CD4-positive, alpha-beta T cell treated with Interleukin-15 for 1 hour (primary cell): Measurements from ENCODE around the gene FHAD1.

Experiments
- DNase-seq: peaks from one replicate; pipeline ENCODE4 v3.0.0-alpha.2; 2020

FHAD1 gene

DNA sequence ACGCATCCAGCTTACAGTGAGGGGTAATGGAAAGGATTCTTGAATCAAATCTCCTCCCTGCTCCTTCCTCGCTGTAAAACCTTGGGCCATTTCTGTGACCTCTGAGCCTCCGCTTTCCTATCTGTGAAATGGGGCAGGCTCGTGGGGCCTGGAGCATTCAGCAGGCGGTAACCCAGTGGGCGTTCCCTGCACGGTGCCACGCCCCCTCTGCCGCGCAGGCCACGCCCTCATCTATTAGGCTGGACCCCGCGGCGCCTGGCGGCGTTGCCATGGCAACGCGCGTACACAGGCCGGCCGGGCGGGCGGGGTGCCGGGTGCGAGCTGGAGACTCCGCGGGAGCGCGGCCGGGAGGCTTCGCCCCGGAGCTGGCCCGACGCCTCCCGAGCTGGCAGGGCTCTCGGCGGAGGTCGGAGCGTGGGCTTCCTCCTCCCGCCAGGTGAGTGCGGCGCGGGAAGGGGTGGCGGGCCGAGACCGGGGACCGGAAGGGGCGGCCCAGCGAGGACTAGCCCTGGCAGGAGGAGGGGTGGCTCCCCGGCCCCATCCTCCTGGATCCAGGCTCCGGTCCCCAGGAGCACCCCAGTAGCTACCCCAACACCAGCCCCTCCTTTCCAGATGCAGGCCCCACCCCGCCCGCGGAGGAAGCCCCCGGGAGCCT lies at the start of gene FHAD1:
Gene FHAD1, plus strand, starts transcription at position 264 of the 655 bp plus-strand sequence. CDS start 4,562 bp downstream, outside the sequence.
- DNase-seq, result peak; percentile 67

DNA sequence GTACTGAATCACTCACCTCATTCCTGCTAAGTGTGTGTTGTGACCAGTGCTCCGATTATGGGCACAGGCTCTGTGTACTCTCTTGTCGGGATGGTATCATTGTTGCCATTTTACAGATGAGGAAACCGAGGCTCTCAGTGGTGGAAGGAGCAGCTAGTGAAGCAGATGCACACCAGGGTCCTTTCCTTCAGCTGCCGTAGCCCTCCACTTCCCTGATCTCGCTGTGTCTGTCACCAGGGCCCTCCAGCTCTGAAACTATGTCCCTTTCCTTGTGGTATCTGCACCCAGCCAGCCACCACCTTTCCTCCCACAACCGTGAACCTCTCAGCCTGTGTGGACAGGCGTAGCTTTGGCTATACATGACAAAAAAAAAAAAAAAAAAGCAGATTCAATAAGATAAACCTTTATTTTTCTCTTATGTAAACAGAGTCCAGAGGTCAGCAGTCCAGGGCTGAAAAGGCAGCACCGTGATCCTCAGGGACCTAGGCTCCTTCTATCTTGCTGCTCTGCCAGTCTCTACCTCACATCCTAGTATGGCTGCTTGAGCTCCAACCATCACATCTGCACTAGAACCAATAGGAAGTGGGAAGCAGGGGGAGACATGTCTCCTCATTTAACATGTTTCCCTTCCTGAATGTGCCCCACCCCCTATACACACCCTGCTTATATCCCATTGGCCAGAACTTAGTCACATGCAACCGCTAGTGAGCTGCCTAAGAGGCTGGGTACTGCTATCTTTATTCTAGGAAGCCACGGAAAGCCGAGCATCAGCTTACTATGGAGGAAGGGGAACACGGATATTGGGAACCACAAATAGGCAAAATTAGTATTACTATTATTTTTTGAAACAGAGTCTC lies 49.2 kb upstream of the FHAD1 start:
- no peak for DNase-seq

DNA sequence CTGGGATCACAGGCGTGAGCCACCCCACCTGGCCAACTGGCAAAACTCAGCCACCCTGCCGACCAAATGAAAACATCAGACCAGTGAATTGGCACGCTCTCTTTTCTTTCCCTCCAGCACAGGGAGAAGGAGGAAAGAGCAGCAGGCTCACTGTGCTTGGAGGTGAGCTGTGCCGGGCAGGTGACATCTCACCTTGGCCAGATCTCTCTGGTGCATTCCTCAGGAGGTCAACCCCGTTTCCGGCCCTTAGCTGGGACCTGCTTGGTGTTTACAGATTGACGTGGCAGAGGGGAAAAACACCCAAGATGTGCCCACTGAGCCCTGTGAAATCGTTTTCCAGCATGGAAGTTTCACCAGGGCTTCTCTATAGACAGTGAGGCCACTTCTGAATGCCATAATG lies 48.3 kb upstream of the FHAD1 start:
- DNase-seq, result no peak

DNA sequence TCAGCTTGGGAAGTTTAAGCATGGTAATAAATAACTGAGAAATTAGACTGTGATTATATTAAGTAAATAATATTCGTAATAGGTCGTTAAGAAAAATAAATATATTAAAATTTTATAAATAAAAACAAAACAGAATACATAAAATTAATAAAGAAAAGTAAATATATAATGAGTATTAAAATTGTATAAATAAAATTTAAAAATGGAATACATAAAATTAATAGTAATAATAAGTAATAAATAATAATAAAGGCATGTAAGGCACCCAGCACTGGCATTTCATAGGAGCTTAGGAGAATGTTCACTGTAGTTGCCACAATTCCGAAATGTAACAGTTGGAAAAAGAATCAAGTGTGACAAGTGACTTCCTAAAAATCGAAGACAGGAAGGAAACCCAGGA lies 45.8 kb upstream of the FHAD1 start:
- no peak for DNase-seq

DNA sequence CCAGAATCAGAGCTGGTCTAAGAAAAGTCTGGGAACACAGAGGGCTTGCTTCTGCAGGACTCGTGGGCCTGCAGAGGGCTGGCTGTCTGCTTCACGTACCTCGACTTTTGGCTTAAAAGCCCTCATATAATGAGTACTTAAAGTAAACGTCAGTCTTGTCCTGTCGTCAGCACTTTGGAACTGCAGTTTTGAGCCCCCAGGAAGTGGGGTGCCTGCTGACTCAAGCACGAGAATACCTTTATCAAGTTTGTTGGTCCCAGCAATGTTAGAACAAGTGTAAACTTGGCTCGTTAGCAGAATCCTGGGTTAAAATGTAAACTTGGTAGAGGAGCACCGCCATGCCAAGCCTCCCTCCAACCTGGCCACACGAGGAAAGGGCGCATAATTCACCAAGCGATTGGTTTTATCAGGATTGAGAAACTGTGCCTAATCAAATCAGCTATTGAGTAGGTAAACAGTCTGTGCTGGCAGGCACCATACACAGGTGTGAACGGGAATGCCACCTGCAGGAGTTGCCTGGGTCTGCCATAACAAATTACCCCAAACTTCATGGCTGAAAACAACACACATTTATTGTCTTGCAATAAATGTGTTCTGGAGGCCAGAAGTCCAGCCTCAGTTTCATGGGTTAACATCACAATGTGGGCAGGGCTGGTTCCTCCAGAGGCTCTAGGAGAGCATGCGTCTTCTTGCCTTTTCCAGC lies 45.0 kb upstream of the FHAD1 start:
- no peak for DNase-seq

DNA sequence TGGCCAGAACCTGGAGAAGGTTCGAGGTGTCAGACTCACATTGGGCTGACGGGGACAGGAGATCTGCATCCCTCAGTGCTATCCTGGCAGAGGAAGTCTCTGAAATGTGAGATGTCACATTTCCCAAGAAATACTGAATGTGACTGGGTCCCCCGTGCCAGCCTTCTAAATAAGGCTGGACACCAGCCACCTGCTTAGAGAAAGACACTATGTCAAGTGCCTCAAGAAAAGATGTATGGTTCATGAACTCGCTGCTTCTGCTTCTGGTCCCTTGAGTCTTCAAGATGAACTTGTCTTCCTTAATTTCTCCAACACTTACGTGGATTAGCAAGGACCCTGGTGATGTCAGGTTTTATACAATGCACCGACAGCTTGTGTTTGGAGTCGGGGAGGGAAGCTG lies 42.1 kb upstream of the FHAD1 start:
- DNase-seq, result no peak

DNA sequence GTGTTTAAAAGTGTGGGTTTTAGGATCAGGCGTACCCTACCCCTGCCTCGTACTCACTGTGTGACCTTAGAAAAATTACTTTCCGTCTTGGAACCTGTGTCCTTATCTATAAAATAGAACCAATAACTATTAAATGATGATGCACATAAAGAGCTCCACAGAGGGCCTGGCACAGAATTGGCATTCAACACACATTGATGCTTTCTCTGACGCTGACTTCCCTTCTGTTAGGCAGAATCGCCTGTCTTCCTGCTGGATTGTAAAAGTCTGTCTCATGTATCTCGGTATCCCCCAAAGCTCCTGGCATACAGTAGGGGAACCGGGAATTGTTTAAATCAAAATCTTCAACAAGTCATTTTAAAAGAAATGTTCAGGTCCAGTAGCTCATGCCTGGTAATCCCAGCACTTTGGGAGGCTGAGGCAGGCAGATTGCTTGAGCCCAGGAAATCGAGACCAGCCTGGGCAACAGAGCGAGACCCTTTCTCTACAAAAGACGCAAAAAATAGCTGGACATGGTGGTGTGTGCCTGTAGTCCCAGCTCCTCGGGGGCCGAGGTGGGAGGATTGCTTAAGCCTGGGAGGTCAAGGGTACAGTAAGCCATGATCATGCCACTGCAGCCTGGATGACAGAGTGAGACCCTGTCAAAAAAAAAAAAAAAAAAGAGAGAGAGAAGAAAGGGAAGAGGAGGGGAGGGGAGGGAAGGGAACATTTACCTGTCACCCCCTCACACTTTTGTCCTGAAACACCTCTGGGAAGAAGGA lies 41.3 kb upstream of the FHAD1 start:
- no peak for DNase-seq

DNA sequence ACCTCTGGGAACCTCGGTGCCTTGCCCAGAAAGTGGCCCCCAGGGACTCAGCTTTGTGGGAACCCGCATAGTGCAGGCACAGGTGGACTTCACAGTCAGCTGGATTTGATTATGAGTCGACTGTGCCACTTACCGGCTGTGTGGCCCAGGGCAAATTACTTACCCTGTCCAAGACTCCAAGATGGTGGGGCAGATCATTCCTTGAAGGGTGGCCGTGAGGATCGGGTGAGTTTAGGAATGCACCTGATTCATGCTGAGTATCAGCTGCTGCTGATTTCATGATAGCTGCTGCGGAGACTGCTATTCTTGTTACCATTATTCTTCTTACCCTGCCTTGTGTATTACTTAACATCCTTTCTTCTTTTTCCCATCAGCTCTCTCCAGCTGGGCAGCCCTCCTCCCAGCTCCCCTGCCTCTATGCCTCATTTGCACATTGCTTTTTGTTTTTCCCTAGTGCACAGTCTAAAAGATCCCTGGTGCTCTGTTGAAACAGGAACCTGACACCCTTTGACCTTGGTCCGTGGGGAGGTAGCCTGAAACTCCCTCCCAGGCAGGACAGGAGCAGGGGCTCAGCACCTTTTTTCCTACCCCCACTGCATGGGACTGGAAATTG lies 40.5 kb upstream of the FHAD1 start:
- DNase-seq, result no peak

DNA sequence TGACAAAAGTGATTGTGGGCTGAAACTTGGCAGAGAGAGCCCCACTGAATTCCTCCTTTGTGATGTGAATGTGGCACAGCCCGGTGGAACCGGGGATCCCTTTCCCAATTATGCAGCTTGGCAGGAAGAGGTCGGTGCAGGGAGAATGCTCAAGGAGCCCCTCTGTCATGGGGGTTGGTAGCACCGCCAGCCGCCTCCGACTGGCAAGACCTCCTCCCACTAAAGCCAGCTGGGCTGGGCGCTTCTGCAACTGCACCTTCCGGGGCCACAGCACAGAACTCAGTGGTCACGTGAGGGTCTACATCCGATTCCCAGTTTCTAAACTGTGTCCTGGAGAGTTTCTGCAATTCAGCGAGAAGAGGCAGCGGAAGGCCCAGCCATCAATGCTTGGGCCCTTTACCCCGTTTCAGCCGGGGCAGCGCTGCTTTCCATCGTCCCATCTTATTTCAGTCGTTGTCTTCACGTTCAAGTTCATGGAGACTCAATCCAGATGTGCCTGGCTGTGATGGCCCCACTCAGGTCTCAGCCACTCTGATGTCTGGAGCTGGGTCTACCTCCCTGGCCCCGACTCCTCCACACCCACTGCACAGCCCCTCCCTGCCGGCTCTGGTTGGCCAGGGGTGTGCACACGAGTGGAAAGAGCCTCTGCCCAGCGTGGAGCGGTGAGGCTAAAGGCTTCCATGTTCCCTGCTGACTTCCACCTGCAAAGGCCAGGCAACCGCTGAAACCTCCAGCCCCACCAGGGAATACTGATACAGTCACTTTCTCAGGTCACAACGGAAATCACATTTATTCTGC lies 39.8 kb upstream of the FHAD1 start:
- DNase-seq, result no peak

DNA sequence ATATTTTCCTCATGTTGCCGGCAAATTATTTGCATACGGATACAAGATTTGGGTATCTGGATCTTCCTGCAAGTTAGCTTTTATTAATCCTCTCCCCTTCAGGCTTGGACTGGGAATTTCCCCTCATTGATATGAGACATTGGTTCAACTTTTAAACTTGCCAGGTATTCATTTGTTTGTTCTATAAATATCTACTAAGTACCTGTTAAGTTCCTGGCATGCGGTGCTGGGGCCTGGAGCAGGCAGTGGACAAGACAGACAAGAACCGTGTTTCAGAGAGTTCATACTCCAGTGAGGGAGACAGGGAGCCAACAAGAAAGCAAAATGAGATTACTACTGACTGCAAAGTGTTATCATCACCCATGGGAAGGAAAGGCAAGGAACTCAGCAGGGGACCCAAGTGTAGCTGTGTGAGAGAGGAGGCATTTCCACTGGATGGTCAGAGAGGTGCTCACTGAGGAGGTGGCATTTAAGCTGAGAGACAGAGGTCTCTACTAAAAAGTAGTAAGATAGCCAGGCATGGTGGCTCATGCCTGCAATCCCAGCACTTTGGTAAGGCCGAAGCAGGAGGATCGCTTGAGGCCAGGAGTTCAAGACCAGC lies 39.1 kb upstream of the FHAD1 start:
- DNase-seq, result no peak

DNA sequence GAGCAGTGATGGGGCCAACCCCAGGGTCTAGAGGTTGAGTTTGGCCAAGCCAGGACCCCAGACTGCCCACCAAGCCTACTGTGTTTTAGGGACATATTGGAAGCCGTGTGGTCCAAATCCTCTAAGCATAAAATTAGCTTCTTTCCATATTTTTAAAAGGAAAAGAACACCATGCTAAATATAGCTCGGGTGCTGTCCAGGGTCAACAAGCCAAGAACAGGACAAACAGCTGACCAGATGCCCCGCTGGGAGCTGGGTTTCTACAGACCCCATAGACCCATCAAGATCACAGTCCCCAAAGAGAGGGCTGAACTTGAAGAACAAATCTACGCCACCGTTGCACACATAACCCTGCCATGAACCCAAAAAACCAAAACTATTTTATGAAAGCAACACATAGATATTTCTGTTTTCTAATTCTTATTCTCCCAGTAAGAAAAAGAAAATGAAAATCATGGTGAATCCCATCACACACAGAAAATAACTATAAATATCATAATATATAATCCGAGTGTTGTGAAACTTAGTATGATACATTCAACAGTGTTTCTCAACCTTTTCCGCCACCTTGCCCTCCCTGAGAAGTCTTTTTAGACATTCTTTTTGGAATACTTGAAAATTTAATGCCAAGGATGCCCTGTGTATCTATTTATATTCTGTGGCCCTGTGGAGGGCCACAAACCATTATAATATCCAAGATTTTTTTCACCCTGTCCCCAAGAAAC lies 36.2 kb upstream of the FHAD1 start:
- DNase-seq, result no peak

DNA sequence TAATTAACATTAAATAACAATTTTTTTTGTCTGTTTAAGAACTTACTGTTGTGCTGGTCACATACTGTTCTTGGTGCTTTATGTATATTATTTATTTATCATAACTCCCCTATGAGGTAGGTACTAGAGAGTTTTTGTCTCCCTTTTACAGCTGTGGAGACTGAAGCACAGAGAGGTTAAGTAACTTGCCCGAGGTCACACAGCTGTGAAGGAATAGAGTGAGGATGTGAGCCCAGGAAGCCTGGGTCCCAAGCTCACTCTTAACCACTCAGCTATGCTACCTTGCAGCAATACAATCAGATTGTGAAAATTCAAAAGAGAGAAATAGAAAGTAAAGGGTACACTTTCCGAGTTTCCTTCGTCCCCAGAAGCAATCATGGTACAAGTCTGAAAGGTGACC lies 35.6 kb upstream of the FHAD1 start:
- DNase-seq, result no peak

DNA sequence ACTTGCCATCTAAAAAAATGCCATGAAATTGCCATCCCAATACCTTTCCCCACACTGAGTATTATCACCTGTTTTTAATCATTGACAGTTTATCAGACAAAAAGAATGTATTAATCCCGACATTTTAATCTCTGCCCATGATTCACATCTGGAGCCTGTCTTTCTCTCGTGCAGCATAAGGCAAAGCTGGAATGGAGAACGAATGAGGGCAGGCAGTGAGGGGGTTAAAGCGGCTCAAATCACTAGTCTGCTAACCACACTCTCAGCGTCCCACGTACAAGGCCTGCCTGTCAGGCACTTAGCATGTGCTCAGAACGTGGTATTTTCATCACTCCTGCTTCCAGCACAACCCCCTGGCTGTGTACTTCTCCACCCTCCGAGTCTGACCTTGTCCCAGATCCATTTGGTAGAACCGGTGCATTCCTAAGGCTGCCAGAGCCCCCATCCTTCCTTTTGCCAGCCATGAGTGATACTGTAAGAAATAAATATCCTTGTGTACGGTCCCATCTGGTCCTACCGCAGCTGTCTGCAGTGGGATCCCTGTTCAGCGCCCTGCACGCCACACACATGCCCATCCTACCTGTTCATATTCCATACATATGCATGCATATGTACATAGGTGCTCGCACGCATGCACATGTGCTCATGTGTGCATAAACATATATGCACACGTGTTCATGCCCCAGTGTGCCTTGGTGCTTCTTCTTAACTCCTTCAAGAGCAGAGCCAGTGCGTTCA lies 34.6 kb upstream of the FHAD1 start:
- no peak for DNase-seq

DNA sequence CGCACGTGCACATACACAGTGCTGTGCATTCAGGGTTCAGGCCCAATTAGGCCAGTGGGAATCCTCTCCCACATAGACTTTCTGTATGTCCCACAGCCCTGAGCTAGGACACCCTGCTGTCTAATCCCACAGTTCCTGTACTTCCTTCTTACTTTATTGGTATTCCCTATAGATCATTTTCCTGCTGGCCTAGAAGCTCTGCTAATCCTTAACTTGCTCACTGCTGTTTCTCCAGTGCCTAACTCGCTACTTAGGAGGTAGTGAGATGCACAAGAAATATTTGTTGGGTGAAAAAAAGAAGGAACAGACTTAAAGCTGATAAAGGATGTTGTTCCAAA lies 34.1 kb upstream of the FHAD1 start:
- DNase-seq, result no peak

DNA sequence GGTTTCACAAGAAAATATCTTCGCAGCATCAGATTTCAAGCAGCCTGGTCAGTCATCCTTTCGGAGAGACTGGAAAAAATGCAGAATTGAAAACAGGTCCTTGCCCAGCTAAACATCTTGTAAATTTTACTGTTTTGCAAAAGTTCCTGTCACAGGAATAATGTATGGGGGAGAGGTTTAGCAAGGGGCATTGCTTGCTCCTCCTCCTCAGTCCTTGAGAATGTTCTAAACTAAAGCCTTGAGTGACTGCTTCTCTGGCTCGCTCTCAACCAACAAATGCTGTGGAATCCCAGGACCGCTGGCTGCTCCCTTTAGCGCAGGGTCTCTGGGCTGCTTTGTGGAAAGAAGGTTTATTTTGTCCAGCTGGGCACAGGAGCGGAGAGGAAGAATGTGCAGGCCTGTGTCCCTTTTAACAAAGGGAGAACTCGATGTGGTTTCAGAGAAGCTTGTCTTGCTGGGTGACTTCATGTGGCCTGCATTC lies 33.6 kb upstream of the FHAD1 start:
- DNase-seq, result no peak

DNA sequence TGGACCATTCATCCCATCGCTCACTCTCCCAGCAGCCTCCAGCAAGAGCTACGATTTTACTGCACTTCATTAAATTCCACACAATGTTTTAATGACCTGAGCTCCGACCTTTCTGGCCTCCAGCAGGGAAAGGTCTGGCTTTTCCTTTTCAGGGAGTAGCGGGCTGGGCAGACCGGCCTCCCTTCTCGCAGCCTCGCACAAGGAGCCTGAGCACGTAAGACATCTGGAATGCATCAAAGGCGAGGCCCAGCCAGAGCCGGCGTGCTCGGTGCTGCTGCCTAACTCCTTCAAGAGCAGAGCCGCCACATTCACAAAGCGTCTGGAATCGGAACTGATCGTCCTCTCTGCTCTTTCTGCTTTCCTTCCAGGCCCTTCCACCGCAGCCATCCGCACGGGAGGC lies 32.5 kb upstream of the FHAD1 start:
- DNase-seq, result no peak

DNA sequence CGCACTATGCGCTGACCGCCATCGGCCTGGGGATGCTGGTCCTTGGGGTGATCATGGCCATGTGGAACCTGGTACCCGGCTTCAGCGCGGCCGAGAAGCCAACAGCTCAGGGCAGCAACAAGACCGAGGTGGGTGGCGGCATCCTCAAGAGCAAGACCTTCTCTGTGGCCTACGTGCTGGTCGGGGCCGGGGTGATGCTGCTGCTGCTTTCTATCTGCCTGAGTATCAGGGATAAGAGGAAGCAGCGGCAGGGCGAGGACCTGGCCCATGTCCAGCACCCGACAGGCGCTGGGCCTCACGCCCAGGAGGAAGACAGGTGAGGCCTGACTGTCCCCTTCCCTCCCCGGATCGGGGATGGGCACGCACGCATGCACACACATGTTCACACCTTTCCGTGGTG lies 31.9 kb upstream of the FHAD1 start:
- DNase-seq, result no peak

DNA sequence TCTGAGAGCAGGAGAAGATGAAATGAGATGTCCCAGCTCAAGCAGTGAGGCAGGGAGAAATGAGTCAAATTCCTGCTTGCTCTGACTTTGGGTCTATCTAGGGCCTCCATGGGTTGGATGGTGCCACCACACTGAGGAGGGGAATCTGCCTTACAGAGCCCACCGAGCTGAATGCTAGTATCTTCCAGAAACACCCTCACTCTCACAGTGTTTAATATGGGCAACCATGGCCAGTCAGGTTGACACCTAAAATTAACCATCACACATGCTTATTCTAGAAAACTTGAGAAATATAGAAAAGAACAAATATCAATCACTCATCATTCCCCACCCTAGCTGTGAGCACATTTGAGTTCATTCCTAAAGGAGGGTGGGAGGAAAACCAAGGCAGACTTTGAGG lies 29.4 kb upstream of the FHAD1 start:
- no peak for DNase-seq

DNA sequence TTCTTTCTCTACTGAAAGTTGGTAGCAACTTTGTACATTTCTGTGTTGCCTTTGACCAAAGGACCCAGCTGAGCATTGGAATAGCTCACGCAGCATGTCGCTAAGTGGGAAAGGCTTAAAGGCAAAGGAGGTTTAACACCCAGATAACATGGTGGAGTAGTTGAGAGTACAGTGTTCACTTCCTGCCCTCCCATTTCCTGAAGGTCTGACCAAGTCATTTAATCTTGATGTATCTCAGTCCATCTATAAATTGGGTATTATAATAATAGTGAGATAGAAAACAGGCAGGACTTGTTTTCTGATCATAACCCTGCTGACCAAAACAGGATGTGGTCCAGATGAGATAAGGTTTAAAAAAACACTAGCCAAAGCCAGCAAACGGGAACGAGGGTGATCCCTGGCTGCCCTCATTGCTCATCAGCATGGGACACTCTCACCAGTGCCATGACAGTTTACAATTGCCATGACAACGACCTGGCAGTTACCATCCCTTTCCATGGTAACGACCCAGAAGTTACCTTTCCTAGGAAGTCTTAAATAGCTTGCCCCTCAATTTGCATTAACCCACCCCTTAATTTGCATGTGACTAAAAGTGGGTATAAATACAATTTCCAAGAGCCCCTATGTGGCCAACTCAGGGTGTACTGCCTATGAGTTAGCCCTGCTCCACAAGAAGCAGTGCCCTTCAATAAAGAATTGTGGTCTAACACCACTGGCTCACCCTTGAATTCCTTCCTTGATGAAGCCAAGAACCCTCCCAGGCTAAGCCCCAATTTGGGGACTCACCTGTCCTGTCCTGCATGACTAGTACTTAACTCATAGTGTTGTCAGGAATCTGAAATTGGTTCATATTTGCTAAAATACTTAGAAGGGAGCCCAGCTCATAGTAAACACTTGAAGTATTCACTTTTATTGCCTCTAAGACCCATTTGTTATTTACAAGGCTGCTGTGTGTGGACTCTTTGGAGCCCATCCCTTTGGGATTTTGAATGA lies 28.4 kb upstream of the FHAD1 start:
- DNase-seq, result peak; percentile 20
